Measurements from ENCODE around the gene PKN2. TPM values are rescaled to one million over a fixed set of nuclear protein-coding genes. Genes with fewer than 3 reads are reported as not detected.
"Not testable (repeated sequence)": the region's sequence is repeated elsewhere in the genome, so short reads cannot be mapped to it uniquely, and the experiment has no call there.

PKN2 gene
- total RNA-seq, 1 experiment from 2014 or later, result 32.5 TPM

GRCh38 chr1:88813471-88813870 lies 129.4 kb downstream of the PKN2 start:
- no peak overlapping the region for H3K4me2 ChIP-seq (ENCODE audit: insufficient read depth, insufficient read length, low read length)
- no peak overlapping the region for H3K18ac ChIP-seq (ENCODE audit: insufficient read length, low read depth, low read length)
- H3K27ac Mint-ChIP-seq, result no peak overlapping the region
- H3K27me3 Mint-ChIP-seq (ENCODE audit: low read depth), result no peaks in the 10 kb centered on the region
- TF ChIP-seq, protein P1, sequence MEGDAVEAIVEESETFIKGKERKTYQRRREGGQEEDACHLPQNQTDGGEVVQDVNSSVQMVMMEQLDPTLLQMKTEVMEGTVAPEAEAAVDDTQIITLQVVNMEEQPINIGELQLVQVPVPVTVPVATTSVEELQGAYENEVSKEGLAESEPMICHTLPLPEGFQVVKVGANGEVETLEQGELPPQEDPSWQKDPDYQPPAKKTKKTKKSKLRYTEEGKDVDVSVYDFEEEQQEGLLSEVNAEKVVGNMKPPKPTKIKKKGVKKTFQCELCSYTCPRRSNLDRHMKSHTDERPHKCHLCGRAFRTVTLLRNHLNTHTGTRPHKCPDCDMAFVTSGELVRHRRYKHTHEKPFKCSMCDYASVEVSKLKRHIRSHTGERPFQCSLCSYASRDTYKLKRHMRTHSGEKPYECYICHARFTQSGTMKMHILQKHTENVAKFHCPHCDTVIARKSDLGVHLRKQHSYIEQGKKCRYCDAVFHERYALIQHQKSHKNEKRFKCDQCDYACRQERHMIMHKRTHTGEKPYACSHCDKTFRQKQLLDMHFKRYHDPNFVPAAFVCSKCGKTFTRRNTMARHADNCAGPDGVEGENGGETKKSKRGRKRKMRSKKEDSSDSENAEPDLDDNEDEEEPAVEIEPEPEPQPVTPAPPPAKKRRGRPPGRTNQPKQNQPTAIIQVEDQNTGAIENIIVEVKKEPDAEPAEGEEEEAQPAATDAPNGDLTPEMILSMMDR (conservative IDR thresholded peaks at IDR 0.05), result no peak
- H2BK15ac ChIP-seq (ENCODE audit: low read depth, low read length), result no peak overlapping the region
- no peak overlapping the region for H3K56ac ChIP-seq (ENCODE audit: insufficient read length, low read depth, low read length)
- no peak overlapping the region for H2AFZ ChIP-seq (ENCODE audit: low read length)
- H3K79me1 ChIP-seq (ENCODE audit: insufficient read depth, low read depth, low read length, poor library complexity, severe bottlenecking), result no peaks in the 10 kb centered on the region
- H3K36me3 Mint-ChIP-seq (ENCODE audit: insufficient read depth in 1 of 3, low read depth in 3 of 3), result peaks cover 12 to 36% (median 33%) of the 10 kb centered on the region in 3 experiments
- H3K27ac ChIP-seq (ENCODE audit: insufficient read length, low read depth, low read length), result no peak overlapping the region
- no peaks in the 10 kb centered on the region for H3K4me1 Mint-ChIP-seq
- H2BK5ac ChIP-seq (ENCODE audit: insufficient read length, low read length), result no peak overlapping the region
- no peaks in the 10 kb centered on the region for H3K4me1 ChIP-seq (ENCODE audit: insufficient read depth, low read length)
- H3K9me3 Mint-ChIP-seq, result no peaks in the 10 kb centered on the region
- H3K4ac ChIP-seq (ENCODE audit: low read depth, low read length), result no peak overlapping the region
- H4K91ac ChIP-seq (ENCODE audit: insufficient read length, low read depth, low read length), result no peak overlapping the region
- no CpG with 5 or more reads among the region's 1 CpG for WGBS (ENCODE audit: extremely low coverage, insufficient read length, low lambda C conversion rate)
- no peak overlapping the region for H2AK5ac ChIP-seq (ENCODE audit: insufficient read length, low read length)
- H3K79me2 ChIP-seq (ENCODE audit: insufficient read depth, low read length), result no peaks in the 10 kb centered on the region
- no peak overlapping the region for H2BK20ac ChIP-seq (ENCODE audit: low read depth, low read length, poor library complexity, severe bottlenecking)
- no peak overlapping the region for H4K8ac ChIP-seq (replicated peaks; ENCODE audit: insufficient read length, low read depth, low read length)
- H4K5ac ChIP-seq (ENCODE audit: insufficient read length, low read depth, low read length), result no peak overlapping the region
- no peak for DNase-seq
- H3K9ac ChIP-seq (ENCODE audit: extremely low read depth, insufficient read length, low read length), result no peak overlapping the region
- no peaks in the 10 kb centered on the region for H3K9me3 ChIP-seq (ENCODE audit: control insufficient read depth, low read depth, low read length)
- H4K20me1 ChIP-seq (ENCODE audit: control insufficient read depth, insufficient read depth, insufficient read length), result no peaks in the 10 kb centered on the region
- no peaks in the 10 kb centered on the region for H3K27me3 ChIP-seq (ENCODE audit: insufficient read depth, low read length)
- H2BK12ac ChIP-seq (ENCODE audit: insufficient read length, low read depth, low read length), result no peak overlapping the region
- no peak overlapping the region for H3K23ac ChIP-seq (ENCODE audit: insufficient read length, low read depth, low read length)
- H3K4me3 Mint-ChIP-seq, result no peak overlapping the region
- no peaks in the 10 kb centered on the region for H3K23me2 ChIP-seq (ENCODE audit: insufficient read length, low read depth, low read length, poor library complexity, severe bottlenecking)
- H3T11ph ChIP-seq (ENCODE audit: low read length), result no peak overlapping the region
- H2BK120ac ChIP-seq (ENCODE audit: low read depth, low read length, poor library complexity, severe bottlenecking), result no peak overlapping the region
- H3K14ac ChIP-seq (ENCODE audit: insufficient read depth, low read length), result no peak overlapping the region

DNA sequence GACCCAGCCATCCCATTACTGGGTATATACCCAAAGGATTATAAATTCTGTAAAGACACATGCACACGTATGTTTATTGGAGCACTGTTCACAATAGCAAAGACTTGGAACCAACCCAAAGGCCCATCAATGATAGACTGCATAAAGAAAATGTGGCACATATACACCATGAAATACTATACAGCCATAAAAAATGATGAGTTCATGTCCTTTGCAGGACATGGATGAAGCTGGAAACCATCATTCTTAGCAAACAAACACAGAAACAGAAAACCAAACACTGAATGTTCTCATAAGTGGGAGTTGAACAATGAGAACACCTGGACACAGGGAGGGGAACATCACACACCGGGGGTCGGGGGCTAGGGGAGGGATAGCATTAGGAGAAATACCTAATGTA lies 135.6 kb downstream of the PKN2 start:
- H2AK5ac ChIP-seq (ENCODE audit: insufficient read length, low read length); H3K4me1 ChIP-seq (ENCODE audit: insufficient read depth, low read length); H3K9me3 ChIP-seq (ENCODE audit: control insufficient read depth, low read depth, low read length); H3K18ac ChIP-seq (ENCODE audit: insufficient read length, low read depth, low read length); H3T11ph ChIP-seq (ENCODE audit: low read length); H3K27me3 Mint-ChIP-seq (ENCODE audit: low read depth); H3K4me3 Mint-ChIP-seq; H3K56ac ChIP-seq (ENCODE audit: insufficient read length, low read depth, low read length); H2BK120ac ChIP-seq (ENCODE audit: low read depth, low read length, poor library complexity, severe bottlenecking); H3K23me2 ChIP-seq (ENCODE audit: insufficient read length, low read depth, low read length, poor library complexity, severe bottlenecking); H2BK12ac ChIP-seq (ENCODE audit: insufficient read length, low read depth, low read length); H2BK5ac ChIP-seq (ENCODE audit: insufficient read length, low read length); H4K20me1 ChIP-seq (ENCODE audit: control insufficient read depth, insufficient read depth, insufficient read length); H2AFZ ChIP-seq (ENCODE audit: low read length); H3K9me3 Mint-ChIP-seq; H3K27me3 ChIP-seq (ENCODE audit: insufficient read depth, low read length); H3K27ac Mint-ChIP-seq; DNase-seq; H4K91ac ChIP-seq (ENCODE audit: insufficient read length, low read depth, low read length); H4K5ac ChIP-seq (ENCODE audit: insufficient read length, low read depth, low read length); H3K79me2 ChIP-seq (ENCODE audit: insufficient read depth, low read length); H3K79me1 ChIP-seq (ENCODE audit: insufficient read depth, low read depth, low read length, poor library complexity, severe bottlenecking); H3K4ac ChIP-seq (ENCODE audit: low read depth, low read length); H2BK20ac ChIP-seq (ENCODE audit: low read depth, low read length, poor library complexity, severe bottlenecking); H2BK15ac ChIP-seq (ENCODE audit: low read depth, low read length); H3K23ac ChIP-seq (ENCODE audit: insufficient read length, low read depth, low read length); H3K27ac ChIP-seq (ENCODE audit: insufficient read length, low read depth, low read length); H3K9ac ChIP-seq (ENCODE audit: extremely low read depth, insufficient read length, low read length); H3K4me2 ChIP-seq (ENCODE audit: insufficient read depth, insufficient read length, low read length); H3K14ac ChIP-seq (ENCODE audit: insufficient read depth, low read length); H4K8ac ChIP-seq (replicated peaks; ENCODE audit: insufficient read length, low read depth, low read length): not testable (repeated sequence)
- no CpG with 5 or more reads among the region's 3 CpGs for WGBS (ENCODE audit: extremely low coverage, insufficient read length, low lambda C conversion rate)
- peaks cover 18 to 34% (median 34%) of the 10 kb centered on the region in 3 experiments for H3K36me3 Mint-ChIP-seq (ENCODE audit: insufficient read depth in 1 of 3, low read depth in 3 of 3)
- H3K4me1 Mint-ChIP-seq, result peaks cover 10 to 11% of the 10 kb centered on the region in 2 experiments
